ENCODE measurements around the gene TM9SF1.

The TM9SF1 gene

DNA sequence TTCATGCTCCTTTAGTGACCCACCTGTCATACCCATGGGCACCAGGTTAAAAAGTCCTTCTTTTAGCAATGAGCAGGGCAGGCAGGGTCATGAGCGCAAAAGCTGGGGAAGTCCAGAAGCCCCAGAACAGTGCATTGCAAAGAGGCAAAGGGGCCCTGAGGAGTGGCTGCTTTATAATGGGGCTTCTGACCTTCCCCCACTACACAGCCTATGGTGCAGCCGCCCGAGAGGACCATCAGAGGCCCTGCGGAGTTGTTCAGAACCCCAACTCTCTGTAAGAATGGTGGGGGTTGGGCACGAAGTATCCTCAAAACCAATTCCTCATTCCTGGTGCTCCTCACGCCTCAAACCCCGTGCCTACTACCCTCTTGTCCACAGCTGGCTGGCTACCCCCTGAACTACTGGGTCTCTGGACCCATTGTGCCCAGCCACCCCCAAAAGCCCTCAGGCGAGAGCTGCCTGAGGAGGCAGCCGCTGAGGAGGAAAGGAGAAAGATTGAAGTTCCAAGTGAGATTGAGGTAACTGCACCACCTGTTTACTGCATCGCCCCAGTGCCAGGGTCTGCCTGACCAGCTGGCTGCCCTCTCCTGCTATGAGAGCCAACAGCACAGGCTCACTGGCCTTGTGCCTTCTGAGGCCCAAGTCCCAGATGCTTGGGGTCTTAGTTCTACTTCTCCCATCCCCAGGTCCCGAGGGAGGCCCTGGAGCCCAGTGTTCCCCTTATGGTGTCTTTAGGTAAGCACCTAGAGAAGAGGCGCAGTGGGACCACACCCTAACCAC lies 16.7 kb downstream of the TM9SF1 start:
- DNase-seq: no peak

DNA sequence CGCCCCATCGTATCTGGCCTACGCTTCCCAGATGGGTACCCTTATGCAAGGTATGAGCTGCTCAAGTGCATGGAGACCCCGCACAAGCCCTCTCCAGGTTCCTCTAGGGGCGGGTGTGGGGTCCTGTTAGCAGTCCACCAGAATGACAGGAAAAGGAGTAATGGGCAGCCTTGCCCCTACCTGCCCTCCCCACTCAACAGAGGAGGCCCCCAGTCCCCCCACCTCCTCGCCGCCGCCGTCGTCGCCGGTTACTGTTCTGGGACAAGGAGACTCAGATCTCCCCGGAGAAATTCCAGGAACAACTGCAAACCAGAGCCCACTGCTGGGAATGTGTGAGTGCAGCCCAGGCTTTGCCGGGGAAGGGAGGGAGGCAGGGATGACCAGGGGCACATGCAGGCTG lies 17.4 kb downstream of the TM9SF1 start:
- no peak for DNase-seq

DNA sequence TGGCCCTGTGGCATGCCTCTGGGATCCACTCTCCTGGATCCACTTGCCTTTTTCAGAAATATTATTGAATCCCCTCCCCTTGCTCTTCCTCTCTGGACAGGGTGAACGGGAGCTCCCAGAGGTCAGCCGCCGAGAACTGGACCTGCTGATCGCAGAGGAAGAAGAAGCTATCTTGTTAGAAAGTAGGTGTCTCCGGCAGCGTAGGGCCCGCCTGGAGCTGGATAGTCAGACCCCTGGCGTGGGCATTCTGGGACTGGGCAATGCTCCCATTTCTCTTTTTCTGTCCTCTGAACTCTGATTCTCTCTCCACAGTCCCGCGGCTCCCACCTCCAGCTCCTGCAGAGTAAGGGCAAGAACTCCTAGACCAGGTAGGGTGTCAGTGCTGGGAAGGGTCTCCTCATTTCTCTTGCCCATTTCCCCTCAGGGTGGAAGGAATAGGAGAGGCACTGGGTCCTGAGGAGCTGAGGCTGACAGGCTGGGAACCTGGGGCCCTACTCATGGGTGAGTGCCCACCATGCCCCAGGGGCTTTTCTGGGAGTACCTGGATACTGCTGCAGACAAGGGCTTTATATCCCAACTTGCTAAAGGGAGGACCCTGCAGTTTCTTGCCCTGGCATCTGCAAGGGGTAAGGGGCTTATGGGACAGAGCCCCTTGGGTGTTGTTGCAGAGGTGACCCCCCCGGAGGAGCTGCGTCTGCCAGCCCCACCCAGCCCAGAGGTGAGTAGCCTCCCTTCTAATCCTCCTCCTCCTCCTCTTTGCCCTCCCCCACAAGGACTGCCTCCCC lies 18.0 kb downstream of the TM9SF1 start:
- DNase-seq: no peak

DNA sequence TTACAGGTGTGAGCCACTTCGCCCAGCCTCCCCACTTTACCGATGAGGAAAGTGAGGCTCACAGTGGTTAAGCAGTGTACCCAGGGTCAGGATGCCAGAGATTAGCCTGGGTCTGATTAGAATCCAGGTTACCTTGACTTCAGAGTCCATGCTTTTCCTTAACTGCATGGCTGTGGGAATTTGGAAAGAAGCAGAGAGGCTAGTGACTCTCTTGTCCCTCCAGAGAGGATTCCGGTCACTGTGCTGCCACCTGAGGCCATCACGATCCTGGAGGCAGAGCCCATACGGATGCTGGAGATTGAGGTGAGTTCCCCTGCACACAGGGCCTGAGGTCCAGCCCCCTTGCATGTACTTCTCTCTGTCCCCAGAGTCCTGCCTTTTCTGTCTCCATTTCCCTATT lies 18.6 kb downstream of the TM9SF1 start:
- DNase-seq: no peak

DNA sequence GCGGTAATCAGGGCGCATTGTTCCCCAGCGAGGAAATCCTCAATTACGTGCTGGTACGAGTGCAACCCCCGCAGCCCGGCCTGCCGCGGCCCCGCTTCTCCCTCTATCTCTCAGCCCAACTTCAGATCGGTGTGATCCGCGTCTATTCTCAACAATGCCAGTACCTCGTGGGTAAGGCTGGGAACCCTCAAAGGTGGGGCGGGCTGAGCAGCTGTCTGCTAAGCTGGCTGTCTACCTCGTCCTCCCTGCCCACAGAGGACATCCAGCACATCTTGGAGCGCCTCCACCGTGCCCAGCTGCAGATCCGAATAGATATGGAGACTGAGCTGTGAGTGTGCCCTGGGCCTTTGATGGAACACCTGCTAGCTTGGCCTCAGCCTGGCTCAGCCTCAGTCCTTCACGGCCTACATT lies 22.4 kb downstream of the TM9SF1 start:
- no peak for DNase-seq

DNA sequence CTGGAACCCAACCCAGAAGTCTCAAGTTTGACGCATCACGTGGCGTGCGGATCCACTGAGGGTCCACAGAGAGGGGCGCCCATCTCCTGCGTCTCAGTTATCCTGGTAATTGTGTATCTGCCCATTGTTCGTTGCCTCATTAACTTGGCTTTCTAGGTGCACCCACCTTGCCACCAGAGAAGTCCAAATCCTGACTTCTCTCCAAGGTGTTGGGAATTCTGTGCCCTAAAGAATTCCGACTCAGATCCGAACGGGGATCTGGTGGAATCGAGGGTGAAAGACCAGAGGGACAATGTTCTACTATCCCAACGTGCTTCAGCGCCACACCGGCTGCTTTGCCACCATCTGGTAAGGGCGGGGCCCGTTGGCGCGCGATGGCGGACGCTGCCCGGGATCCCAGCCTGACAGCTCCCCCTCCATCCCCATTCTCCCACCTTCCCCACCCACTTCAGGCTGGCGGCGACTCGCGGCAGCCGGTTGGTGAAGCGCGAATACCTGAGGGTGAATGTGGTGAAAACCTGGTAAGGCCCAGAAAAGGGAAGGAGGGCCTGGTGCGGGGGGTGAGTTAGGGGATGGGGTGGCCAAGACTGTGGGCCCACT lies 22.9 kb downstream of the TM9SF1 start:
- no peak for DNase-seq

DNA sequence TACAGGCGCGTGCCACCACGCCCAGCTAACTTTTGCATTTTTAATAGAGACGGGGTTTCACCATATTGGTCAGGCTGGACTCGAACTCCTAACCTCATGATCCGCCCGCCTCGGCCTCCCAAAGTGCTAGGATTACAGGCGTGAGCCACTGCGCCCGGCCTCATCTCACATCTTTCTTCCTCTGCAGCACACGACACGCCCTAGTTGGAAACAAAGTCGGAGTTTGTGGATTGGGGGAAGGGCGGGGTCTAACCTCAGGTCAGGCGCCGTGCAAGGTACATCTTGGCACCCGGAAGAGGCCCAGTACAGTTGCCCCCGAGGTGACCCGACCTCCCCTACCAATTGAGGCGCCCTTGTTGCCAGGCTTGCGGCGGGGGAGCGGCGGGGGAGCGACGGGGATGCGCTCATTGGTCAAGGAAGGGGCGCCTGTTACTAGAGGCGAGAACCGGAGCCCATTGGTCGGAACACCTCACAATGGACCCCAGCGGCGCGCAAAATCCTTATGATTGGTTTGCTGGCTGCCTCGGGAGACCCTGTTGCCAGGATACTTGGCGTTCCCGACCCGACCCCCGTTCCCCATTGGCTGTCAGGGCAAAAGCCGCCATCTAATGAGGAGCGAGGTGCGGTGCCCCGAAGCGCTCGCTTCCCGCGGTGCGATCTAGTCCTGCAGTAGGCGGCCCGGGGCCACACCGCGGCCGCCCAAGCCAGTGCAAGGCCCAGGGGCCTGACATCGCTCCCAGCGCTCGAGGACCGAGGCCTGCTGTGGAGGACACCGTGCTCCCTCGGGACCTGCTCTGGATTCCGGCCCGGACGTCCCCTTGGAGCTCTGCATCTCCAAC lies 23.6 kb downstream of the TM9SF1 start, which contains the start of gene REC8:
TSS of gene REC8 (plus strand) at position 659 of the 839 bp plus-strand sequence. CDS start 473 bp downstream, outside the sequence.
- DNase-seq: no peak

DNA sequence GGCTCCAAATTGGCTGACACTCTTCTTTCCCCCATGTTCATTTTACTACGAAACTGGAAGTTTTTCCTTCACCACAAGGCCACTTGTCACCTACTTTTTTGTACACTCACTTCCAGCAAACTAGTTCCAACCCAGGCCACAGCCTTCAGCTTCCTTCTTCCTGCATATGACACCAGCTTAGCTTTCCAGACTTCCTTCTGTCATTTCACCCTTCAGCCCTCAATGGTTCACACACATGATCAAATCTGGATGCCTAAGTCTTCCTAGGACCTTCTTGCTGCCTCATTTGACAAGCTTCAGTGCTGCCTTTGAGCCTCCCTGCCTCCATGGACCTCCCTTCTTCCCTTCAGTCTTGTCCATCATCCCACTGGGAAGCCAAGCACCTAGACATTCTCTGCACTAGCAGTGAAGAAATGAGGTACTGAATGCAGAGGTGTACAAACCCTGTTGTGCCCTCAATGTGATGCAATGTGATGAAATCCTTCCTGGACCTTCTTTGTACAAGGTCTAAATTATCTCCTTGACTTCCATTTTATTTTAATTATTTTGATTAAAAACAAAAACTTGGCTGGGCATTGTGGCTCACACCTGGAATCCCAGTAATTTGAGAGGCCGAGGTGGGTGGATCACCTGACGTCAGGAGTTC lies 27.6 kb downstream of the TM9SF1 start:
- DNase-seq: no peak

DNA sequence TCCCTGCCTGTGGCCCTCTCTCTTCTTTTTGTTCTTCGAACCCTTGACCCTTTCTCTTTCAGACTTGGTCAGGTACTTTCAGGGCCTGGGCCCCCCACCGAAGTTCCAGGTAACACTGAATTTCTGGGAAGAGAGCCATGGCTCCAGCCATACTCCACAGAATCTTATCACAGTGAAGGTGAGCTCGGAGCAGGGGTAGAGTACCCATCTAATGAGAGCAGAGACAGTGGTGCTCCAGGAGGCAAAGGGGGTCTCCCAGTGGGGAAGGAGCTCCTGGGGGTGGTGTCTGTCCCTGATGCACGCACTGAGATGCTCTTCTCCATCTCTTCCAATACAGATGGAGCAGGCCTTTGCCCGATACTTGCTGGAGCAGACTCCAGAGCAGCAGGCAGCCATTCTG lies 29.5 kb downstream of the TM9SF1 start:
- DNase-seq: no peak

DNA sequence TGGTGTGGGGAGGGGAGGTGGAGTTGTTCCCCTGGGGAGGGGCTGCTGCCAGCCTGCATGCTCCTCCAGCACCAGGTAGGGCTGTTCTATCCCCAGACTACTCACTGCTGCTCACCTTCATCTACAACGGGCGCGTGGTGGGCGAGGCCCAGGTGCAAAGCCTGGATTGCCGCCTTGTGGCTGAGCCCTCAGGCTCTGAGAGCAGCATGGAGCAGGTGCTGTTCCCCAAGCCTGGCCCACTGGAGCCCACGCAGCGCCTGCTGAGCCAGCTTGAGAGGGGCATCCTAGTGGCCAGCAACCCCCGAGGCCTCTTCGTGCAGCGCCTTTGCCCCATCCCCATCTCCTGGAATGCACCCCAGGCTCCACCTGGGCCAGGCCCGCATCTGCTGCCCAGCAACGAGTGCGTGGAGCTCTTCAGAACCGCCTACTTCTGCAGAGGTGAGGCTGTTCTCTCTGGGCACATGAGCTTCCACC lies 30.7 kb downstream of the TM9SF1 start:
- DNase-seq: no peak

DNA sequence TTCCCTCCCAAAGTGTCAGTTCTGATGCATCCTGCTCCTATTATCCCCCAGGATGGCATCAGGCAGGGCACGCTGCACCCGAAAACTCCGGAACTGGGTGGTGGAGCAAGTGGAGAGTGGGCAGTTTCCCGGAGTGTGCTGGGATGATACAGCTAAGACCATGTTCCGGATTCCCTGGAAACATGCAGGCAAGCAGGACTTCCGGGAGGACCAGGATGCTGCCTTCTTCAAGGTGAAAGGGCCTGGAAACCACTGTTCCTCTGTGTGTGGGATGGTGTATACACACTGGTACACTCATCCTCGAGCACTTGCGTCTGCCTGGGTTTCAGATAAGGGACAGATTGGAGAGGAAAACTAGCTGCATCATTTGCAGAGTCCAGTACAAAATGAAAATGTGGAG lies 33.1 kb downstream of the TM9SF1 start:
- DNase-seq: no peak

DNA sequence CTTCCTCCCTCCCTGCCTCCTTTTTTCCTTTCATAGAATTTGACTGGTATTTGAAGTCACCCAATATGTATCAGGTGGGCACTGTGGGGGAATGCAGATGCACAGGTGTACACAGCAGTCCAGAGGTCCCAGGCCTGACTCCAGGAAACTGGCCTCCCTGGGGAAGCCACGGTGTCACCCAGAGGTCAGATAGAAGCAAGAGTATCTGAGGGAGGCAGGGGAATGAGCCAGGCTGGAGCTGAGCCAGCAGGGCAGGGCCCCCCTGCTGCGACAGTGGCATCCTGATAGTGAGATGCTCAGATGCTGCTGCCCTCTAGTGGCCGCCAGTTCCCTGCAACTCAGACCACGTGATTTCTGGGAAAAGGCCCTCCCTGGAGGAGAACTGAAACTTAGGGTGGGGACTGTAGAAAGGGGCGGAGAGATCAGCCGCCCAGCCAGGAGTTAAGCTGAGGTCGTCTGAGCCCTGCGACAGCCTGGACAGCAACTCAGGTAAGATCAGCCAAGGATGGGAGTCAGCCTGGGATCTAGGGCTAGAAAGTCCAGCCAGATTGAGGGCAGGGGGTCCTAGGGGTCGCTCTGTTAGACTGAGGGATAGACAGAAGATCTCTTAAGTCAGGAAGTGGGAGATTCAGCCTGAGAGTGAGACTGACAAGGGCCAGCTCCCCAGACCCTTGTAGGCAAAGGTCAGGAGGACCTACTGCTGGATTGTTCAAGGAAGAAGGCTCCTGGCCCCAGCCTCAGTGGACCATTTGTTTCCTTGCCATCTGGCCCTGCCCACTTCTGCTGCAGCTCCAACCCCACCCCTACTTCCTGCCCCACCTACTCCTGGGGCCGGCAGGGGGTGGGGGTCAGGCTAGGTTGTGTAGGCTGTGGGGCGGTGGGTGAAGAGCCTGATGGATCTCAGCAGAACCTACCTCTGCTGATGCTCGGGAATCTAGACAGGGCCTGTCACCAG lies 34.1 kb downstream of the TM9SF1 start, which contains the start of gene IRF9:
TSS of gene IRF9 (plus strand) at position 416 of the 955 bp plus-strand sequence. CDS start 880 bp downstream, outside the sequence.
- DNase-seq: peak; percentile 95

DNA sequence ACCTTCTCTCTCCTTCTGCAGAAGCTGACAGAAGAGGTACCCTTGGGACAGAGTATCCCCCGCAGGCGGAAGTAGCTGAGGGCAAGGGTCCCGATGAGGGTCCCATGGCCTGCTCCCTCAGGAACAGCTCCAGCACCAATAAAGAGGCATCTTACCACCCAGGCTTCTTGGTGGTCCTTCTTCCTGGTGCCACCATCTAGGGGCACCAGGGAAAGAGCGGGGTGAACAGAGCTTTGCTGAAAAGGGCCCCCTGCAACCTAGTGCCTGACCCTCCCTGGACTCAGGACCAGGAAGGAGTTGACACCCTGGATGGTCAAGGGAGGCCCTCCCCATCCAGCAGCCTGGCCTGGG lies 34.8 kb downstream of the TM9SF1 start:
- DNase-seq: no peak

DNA sequence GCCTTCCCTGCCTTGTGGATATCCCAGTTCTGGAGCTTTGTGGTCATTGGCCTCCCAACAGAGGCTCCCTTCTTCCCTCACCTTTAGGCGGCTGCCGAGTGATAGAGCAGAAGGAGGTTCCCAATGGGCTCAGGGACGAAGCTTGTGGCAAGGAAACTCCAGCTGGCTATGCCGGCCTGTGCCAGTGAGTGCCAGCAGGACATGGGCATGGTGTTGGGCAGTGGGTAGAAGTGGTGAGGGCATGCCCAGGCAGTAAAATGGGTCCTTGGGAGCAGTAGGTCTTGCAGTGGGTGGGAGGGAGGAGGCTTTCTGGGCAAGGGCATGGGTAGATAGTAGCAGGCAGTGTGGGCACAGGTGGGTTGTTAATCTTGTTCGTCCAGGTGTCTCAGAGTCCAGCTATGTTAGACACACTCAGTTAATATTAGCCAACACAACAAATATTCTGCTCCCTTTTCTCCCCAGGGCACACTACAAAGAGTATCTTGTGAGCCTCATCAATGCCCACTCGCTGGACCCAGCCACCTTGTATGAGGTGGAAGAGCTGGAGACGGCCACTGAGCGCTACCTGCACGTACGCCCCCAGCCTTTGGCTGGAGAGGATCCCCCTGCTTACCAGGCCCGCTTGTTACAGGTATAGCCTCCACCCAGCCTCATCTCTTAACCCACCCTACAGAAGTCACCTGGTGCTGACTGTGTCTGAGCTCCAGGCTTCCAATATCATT lies 35.3 kb downstream of the TM9SF1 start:
- no peak for DNase-seq

DNA sequence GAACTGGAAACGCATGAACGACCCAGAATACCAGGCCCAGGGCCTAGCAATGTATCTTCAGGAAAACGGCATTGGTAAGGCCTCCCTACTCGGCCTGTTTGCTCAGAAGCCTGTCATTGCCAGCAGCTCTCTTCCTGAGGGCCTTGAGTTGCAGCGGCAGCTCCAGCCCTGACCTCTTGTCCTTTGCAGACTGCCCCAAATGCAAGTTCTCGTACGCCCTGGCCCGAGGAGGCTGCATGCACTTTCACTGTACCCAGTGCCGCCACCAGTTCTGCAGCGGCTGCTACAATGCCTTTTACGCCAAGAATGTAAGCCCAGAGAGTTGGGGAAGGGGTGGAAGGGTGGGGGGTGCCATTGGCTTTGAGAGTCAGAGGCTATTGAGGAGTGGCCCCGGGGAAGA lies 37.9 kb downstream of the TM9SF1 start:
- DNase-seq: no peak

DNA sequence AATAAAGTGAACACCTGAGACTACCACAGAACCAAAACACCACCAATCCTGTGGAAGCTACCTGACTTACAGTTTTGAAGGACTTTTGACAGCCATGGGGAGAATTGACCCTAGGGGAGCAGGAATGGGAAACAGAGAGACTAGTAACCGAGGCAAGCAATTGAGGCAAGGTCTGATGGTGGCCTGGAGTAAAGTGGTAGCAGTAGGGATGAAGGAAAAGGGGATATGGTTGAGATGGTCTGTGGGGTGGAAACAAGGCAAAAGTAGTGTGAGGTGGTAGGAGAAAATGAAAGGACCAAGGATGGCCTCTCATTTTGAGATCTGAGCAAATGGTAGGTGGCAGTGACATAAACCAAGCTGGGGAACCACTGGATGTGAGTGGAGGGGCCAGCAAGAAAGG lies 38.4 kb downstream of the TM9SF1 start:
- no peak for DNase-seq

DNA sequence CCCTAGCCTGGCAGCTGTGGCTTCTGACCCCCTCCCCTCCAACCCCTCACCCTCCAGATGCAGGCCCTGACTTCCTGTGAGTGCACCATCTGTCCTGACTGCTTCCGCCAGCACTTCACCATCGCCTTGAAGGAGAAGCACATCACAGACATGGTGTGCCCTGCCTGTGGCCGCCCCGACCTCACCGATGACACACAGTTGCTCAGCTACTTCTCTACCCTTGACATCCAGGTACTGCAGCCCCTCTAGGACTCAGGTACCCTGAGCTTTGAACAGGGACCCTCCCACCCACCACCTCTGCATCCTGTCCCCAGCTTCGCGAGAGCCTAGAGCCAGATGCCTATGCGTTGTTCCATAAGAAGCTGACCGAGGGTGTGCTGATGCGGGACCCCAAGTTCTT lies 40.1 kb downstream of the TM9SF1 start:
- no peak for DNase-seq

DNA sequence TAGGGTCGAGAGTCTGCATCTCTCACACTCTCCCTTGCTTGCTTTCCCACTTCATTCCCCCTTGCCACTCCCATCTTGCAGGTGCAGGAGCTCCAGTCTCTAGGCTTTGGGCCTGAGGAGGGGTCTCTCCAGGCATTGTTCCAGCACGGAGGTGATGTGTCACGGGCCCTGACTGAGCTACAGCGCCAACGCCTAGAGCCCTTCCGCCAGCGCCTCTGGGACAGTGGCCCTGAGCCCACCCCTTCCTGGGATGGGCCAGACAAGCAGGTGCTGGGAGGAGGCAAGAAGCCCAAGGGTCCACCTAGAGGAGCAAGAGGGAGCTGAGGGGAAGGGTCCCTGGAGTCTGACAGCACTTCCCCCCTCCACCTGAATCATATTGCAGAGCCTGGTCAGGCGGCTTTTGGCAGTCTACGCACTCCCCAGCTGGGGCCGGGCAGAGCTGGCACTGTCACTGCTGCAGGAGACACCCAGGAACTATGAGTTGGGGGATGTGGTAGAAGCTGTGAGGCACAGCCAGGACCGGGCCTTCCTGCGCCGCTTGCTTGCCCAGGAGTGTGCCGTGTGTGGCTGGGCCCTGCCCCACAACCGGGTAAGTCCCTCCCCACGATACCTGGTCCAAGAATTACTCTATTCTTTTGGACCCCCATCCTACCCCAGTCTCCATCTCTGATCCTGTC lies 43.7 kb downstream of the TM9SF1 start:
- DNase-seq: no peak

DNA sequence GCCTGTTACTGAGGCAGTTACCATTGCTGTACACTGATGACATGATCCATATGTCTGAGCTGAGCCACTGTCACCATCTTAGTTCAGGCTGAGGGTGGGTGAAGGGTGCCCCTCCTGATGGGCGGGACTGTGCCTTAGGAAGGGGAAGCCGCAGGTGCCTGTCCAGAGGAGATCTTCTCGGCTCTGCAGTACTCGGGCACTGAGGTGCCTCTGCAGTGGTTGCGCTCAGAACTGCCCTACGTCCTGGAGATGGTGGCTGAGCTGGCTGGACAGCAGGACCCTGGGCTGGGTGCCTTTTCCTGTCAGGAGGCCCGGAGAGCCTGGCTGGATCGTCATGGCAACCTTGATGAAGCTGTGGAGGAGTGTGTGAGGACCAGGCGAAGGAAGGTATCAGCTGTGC lies 44.2 kb downstream of the TM9SF1 start:
- DNase-seq: no peak

DNA sequence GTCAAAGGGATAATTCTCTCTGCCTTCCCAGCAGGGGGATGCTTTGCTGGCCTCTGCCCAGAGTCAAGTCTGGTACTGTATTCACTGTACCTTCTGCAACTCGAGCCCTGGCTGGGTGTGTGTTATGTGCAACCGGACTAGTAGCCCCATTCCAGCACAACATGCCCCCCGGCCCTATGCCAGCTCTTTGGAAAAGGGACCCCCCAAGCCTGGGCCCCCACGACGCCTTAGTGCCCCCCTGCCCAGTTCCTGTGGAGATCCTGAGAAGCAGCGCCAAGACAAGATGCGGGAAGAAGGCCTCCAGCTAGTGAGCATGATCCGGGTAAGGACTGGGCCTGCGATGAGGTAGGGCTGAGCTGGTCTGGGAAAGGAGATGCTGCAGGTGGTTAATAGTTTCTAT lies 44.7 kb downstream of the TM9SF1 start:
- no peak for DNase-seq
